K562 (cell line): ENCODE results near the gene FAAP100. TPM values are rescaled to one million over a fixed set of nuclear protein-coding genes. Genes with fewer than 3 reads are reported as not detected.

Source experiments
- CCNT2 ChIP-seq: IDR thresholded peaks from 2 replicates; pipeline ENCODE4 v1.6.1; 2011; ENCODE audit warnings: borderline replicate concordance, low read depth, mild to moderate bottlenecking, moderate library complexity, mixed read lengths, low read length; ENCODE audit not compliant: insufficient read length; ENCODE audit errors: extremely low read depth
- HIVEP1 ChIP-seq: fragments of 250-450 bp; sonication (Bioruptor Pico); IDR thresholded peaks from 2 replicates; pipeline ENCODE4 v1.4.0; 2020; ENCODE audit warnings: mild to moderate bottlenecking
- PHTF2 ChIP-seq: fragments of 250-450 bp; sonication (Bioruptor Pico); IDR thresholded peaks from 2 replicates; pipeline ENCODE4 v1.5.0; 2021; ENCODE audit warnings: mild to moderate bottlenecking
- polyA plus RNA-seq, 8 experiments: library from polyadenylated mRNA; depleted of rRNA in 4 of 8; stranded (reverse) in 5 of 8; unstranded in 3 of 8; fragments of >200 nt; fragmentation: Nextera tagmentation in 2 of 8; fragmentation: Illumina TruSeq in 1 of 8; extraction: Ambion mirVana in 2 of 8; extraction: Trizol in 1 of 8; gene quantifications; 2 replicates each; pipeline versions ENCODE4 v1.2.1 to v1.2.3, GENCODE V29; 2011 to 2014; ENCODE audit warnings: inconsistent platforms in 1 of 8, missing spikeins in 1 of 8
- total RNA-seq, 7 experiments: library from RNA; depleted of rRNA in 6 of 7; stranded (reverse); fragments of >200 nt in 6 of 7; fragmentation: Illumina TruSeq in 2 of 7; extraction: Trizol in 2 of 7; gene quantifications; 2 replicates each; pipeline versions ENCODE4 v1.2.1 to v1.2.3, GENCODE V29; 2011 to 2021; ENCODE audit warnings: low replicate concordance in 1 of 7
- TF ChIP-seq, protein P1 (sequence below), 2 experiments: fragments of 450-650 bp; formaldehyde crosslinking in 1 of 2; IDR thresholded peaks; 2 replicates each; pipeline versions ENCODE4 v1.4.0 to v1.6.1; 2014 to 2020; ENCODE audit warnings: mild to moderate bottlenecking in 2 of 2, borderline replicate concordance in 1 of 2, low read depth in 1 of 2
- TF ChIP-seq, protein P2 (sequence below): sonication (generic); formaldehyde crosslinking; IDR thresholded peaks from 2 replicates; pipeline ENCODE4 v1.8.1; 2022; ENCODE audit warnings: missing genetic modification reagents

FAAP100 gene
- total and polyA plus RNA-seq, 9 of the 15 experiments (the other 6 are each of a cell fraction or from before 2014, with no cell fraction given) = 0.31 to 51.2 (median 12.6) TPM

DNA sequence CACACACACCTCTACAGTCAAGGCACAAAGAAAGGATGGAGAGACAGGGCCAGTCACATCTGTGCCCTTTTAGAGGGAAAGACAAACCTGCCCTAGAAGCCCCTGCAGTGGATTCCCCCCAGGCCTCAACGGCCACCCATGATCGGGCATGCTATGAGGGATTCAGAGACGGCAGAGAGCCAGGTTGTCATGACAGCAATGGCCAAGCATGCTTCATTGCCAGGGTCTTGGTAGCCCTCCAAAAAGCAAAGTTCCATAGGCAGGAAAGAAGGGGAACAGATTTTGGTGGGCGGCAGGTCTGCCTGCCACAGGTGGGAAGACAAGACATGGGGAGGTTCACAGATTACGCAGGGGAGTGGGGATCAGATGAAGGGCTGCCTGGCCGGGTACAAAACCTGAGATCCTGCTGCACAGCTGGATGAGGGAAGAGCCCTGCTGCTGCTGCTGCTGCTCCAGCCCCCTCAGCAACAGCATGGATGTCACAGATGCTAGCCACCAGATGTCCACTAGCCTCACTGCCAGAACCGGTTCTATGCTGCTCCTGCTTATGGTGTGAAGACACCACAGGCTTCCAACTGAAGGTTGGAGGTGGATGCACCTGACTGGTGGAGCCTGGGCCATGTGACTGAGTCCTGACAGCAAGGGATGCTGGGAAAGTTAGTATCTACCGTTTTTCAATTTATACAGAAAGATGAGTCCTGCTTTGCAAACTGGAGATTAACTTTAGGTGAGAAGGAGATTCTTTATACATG is 57.4 kb downstream of the FAAP100 start (continued):
- TF ChIP-seq, protein P1, sequence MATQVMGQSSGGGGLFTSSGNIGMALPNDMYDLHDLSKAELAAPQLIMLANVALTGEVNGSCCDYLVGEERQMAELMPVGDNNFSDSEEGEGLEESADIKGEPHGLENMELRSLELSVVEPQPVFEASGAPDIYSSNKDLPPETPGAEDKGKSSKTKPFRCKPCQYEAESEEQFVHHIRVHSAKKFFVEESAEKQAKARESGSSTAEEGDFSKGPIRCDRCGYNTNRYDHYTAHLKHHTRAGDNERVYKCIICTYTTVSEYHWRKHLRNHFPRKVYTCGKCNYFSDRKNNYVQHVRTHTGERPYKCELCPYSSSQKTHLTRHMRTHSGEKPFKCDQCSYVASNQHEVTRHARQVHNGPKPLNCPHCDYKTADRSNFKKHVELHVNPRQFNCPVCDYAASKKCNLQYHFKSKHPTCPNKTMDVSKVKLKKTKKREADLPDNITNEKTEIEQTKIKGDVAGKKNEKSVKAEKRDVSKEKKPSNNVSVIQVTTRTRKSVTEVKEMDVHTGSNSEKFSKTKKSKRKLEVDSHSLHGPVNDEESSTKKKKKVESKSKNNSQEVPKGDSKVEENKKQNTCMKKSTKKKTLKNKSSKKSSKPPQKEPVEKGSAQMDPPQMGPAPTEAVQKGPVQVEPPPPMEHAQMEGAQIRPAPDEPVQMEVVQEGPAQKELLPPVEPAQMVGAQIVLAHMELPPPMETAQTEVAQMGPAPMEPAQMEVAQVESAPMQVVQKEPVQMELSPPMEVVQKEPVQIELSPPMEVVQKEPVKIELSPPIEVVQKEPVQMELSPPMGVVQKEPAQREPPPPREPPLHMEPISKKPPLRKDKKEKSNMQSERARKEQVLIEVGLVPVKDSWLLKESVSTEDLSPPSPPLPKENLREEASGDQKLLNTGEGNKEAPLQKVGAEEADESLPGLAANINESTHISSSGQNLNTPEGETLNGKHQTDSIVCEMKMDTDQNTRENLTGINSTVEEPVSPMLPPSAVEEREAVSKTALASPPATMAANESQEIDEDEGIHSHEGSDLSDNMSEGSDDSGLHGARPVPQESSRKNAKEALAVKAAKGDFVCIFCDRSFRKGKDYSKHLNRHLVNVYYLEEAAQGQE (IDR thresholded peaks at IDR 0.05; ENCODE audit: borderline replicate concordance) = peak; percentile 85
- TF ChIP-seq, protein P1 (CRISPR knock-in tag; IDR thresholded peaks at IDR 0.05; ENCODE audit: low read depth) = no peak
- TF ChIP-seq CCNT2 = no peak
- TF ChIP-seq, protein P2, sequence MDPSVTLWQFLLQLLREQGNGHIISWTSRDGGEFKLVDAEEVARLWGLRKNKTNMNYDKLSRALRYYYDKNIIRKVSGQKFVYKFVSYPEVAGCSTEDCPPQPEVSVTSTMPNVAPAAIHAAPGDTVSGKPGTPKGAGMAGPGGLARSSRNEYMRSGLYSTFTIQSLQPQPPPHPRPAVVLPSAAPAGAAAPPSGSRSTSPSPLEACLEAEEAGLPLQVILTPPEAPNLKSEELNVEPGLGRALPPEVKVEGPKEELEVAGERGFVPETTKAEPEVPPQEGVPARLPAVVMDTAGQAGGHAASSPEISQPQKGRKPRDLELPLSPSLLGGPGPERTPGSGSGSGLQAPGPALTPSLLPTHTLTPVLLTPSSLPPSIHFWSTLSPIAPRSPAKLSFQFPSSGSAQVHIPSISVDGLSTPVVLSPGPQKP (CRISPR knock-in tag) = no peak
- no peak for TF ChIP-seq PHTF2 (CRISPR knock-in tag)
- no peak for TF ChIP-seq HIVEP1 (CRISPR knock-in tag)
